Endothelial cell of umbilical vein (primary cell): Measurements from ENCODE around the gene ADAM8.

ENCODE experiments used
- CTCF ChIP-seq, 2 donors: IDR thresholded peaks; 1 replicate in 1 of 2; 2 replicates in 1 of 2; pipeline ENCODE4 v1.5.1; 2011; ENCODE audit warnings: low read length in 2 of 2, mild to moderate bottlenecking in 2 of 2, moderate library complexity in 2 of 2, control low read depth in 1 of 2, inconsistent platforms in 1 of 2, low read depth in 1 of 2; ENCODE audit not compliant: insufficient read depth in 1 of 2; ENCODE audit errors: extremely low read depth in 1 of 2
- EZH2 ChIP-seq: IDR thresholded peaks from 2 replicates; pipeline ENCODE4 v1.6.1; 2012; ENCODE audit warnings: borderline replicate concordance, low read depth, mild to moderate bottlenecking, moderate library complexity, low read length, inconsistent platforms; ENCODE audit not compliant: severe bottlenecking
- GATA2 ChIP-seq: IDR thresholded peaks from 2 replicates; pipeline ENCODE4 v1.7.0; 2011; ENCODE audit warnings: low read depth, mild to moderate bottlenecking, moderate library complexity, mixed read lengths, low read length; ENCODE audit not compliant: insufficient read length, insufficient read depth
- MAX ChIP-seq: IDR thresholded peaks from 2 replicates; pipeline ENCODE4 v1.6.1; 2011; ENCODE audit not compliant: insufficient read depth, insufficient read length
- MYC ChIP-seq: IDR thresholded peaks from one replicate; pipeline ENCODE4 v1.6.1; 2011; ENCODE audit warnings: mild to moderate bottlenecking, low read depth, low read length
- POLR2A ChIP-seq: IDR thresholded peaks from 2 replicates; pipeline ENCODE4 v1.6.1; 2012; ENCODE audit warnings: low read depth, mild to moderate bottlenecking, control low read depth, low read length
- POLR2AphosphoS5 ChIP-seq: IDR thresholded peaks from 2 replicates; pipeline ENCODE4 v1.6.1; 2012; ENCODE audit warnings: low read depth, mild to moderate bottlenecking, control low read depth, low read length, moderate library complexity; ENCODE audit not compliant: insufficient read depth

GRCh38 chr10:133224756-133225372, 51.8 kb downstream of the ADAM8 start:
- TF ChIP-seq CTCF (IDR thresholded peaks at IDR 0.05; ENCODE audit: extremely low read depth in 1 of 2, insufficient read depth in 1 of 2, low read depth in 1 of 2, low read length in 2 of 2) (no peak), MAX (no peak), POLR2A (no peak), EZH2 (no peak), POLR2AphosphoS5 (no peak), MYC (no peak), GATA2 (no peak)
